GM23338 (cell line): ENCODE measurements around the gene FGF8. TPM values are rescaled to one million over a fixed set of nuclear protein-coding genes. Genes with fewer than 3 reads are reported as not detected.
A peak's percentile ranks its signal among the peaks of the same experiment; 100 is the strongest.

Experiments used
- ATAC-seq: fragments of 200-7000 bp; cut with Tn5 transposase; 3 replicates; pipeline ENCODE4 v1.9.1; 2020
- DNase-seq: peaks from one replicate; pipeline ENCODE4 v3.0.0-alpha.2; 2015; ENCODE audit warnings: low spot score
- H2AFZ ChIP-seq: fragments of 200-600 bp; sonication (generic); 2 replicates; pipeline ENCODE4 v1.8.0; 2016; ENCODE audit warnings: antibody characterized with exemption, mild to moderate bottlenecking, moderate library complexity
- H3F3A ChIP-seq: fragments of 200-600 bp; sonication (generic); replicated peaks from 2 replicates; pipeline ENCODE4 v1.8.0; 2017; ENCODE audit warnings: antibody characterized with exemption, mixed run types, low read depth
- H3K27ac ChIP-seq: fragments of 200-600 bp; sonication (generic); 2 replicates; pipeline ENCODE4 v1.6.1; 2016; ENCODE audit warnings: low read depth
- H3K27me3 ChIP-seq: fragments of 200-600 bp; sonication (generic); 2 replicates; pipeline ENCODE4 v1.8.0; 2016; ENCODE audit warnings: mild to moderate bottlenecking, mixed run types, moderate library complexity; ENCODE audit not compliant: insufficient read depth
- H3K36me3 ChIP-seq: fragments of 200-600 bp; sonication (generic); 2 replicates; pipeline ENCODE4 v1.8.0; 2016; ENCODE audit warnings: mild to moderate bottlenecking; ENCODE audit not compliant: insufficient read depth
- H3K4me1 ChIP-seq: fragments of 200-600 bp; sonication (generic); 2 replicates; pipeline ENCODE4 v1.8.0; 2016; ENCODE audit warnings: mild to moderate bottlenecking, moderate library complexity; ENCODE audit not compliant: insufficient read depth
- H3K4me2 ChIP-seq: fragments of 200-600 bp; sonication (generic); 2 replicates; pipeline ENCODE4 v1.7.1; 2017; ENCODE audit warnings: mixed run types
- H3K4me3 ChIP-seq: fragments of 200-600 bp; sonication (generic); 2 replicates; pipeline ENCODE4 v1.6.1; 2016; ENCODE audit warnings: mixed run types
- H3K79me2 ChIP-seq: fragments of 200-600 bp; sonication (generic); replicated peaks from 2 replicates; pipeline ENCODE4 v1.8.0; 2017; ENCODE audit warnings: mild to moderate bottlenecking; ENCODE audit not compliant: insufficient read depth
- H3K9me2 ChIP-seq: fragments of 200-600 bp; sonication (generic); 2 replicates; pipeline ENCODE4 v1.8.0; 2017; ENCODE audit not compliant: insufficient read depth
- H4K20me1 ChIP-seq: fragments of 200-600 bp; sonication (generic); replicated peaks from 2 replicates; pipeline ENCODE4 v1.8.0; 2017; ENCODE audit warnings: mild to moderate bottlenecking; ENCODE audit not compliant: insufficient read depth
- H3K27ac Mint-ChIP-seq: 2 replicates; pipeline ENCODE4 v1.8.0; 2020; ENCODE audit warnings: inconsistent platforms, mild to moderate bottlenecking, moderate library complexity, mixed read lengths
- H3K27me3 Mint-ChIP-seq: 3 replicates; pipeline ENCODE4 v1.8.0; 2022; ENCODE audit warnings: low read depth, mild to moderate bottlenecking, moderate library complexity, mixed read lengths, inconsistent platforms; ENCODE audit not compliant: insufficient read depth, poor library complexity
- H3K36me3 Mint-ChIP-seq: 3 replicates; pipeline ENCODE4 v1.8.0; 2021; ENCODE audit warnings: low read depth, mild to moderate bottlenecking, inconsistent platforms, moderate library complexity, mixed read lengths
- H3K4me1 Mint-ChIP-seq: 3 replicates; pipeline ENCODE4 v1.8.0; 2020; ENCODE audit warnings: mild to moderate bottlenecking, inconsistent platforms, mixed read lengths
- H3K4me3 Mint-ChIP-seq: 3 replicates; pipeline ENCODE4 v1.8.0; 2021; ENCODE audit warnings: moderate library complexity, mild to moderate bottlenecking, inconsistent platforms, mixed read lengths
- H3K9me3 Mint-ChIP-seq: 3 replicates; pipeline ENCODE4 v1.8.0; 2020; ENCODE audit warnings: moderate library complexity, mild to moderate bottlenecking, inconsistent platforms, mixed read lengths
- EZH2 ChIP-seq: fragments of 200-600 bp; sonication (generic); IDR thresholded peaks from one replicate; pipeline ENCODE4 v1.8.0; 2017; ENCODE audit warnings: antibody characterized with exemption, mild to moderate bottlenecking, low read depth; ENCODE audit not compliant: unreplicated experiment
- POLR2AphosphoS5 ChIP-seq: IDR thresholded peaks from 2 replicates; pipeline ENCODE4 v1.6.1; 2016; ENCODE audit warnings: antibody characterized with exemption, low read depth
- STAT1 ChIP-seq: IDR thresholded peaks from one replicate; pipeline ENCODE4 v1.6.1; 2016; ENCODE audit warnings: antibody characterized with exemption; ENCODE audit not compliant: unreplicated experiment
- polyA plus RNA-seq: library from polyadenylated mRNA; unstranded; fragments of >200 nt; fragmentation: Nextera tagmentation; extraction: Ambion mirVana; gene quantifications from 2 replicates; pipeline ENCODE4 v1.2.1, GENCODE V29; 2016
- total RNA-seq: library from RNA; depleted of rRNA; stranded (reverse); fragments of >200 nt; shearing (Covaris generic); gene quantifications from 2 replicates; pipeline ENCODE4 v1.2.3, GENCODE V29; 2014
- TF ChIP-seq, protein P1 (sequence below), 2 experiments: fragments of 200-600 bp in 1 of 2; sonication (generic) in 1 of 2; conservative IDR thresholded peaks; 2 replicates each; pipeline versions ENCODE4 v1.5.1 to v1.6.1; 2016 to 2017; ENCODE audit warnings: antibody characterized with exemption in 2 of 2, low read depth in 2 of 2, mild to moderate bottlenecking in 2 of 2, moderate library complexity in 1 of 2
- TF ChIP-seq, protein P2 (sequence below): IDR thresholded peaks from 2 replicates; pipeline ENCODE4 v1.6.1; 2016; ENCODE audit warnings: antibody characterized with exemption
- TF ChIP-seq, protein P3 (sequence below): IDR thresholded peaks from one replicate; pipeline ENCODE4 v1.6.1; 2018; ENCODE audit warnings: antibody characterized with exemption; ENCODE audit not compliant: unreplicated experiment

FGF8 gene
- total and polyA plus RNA-seq, 2 experiments from 2014 or later, result 1.6 to 6.2 TPM

DNA sequence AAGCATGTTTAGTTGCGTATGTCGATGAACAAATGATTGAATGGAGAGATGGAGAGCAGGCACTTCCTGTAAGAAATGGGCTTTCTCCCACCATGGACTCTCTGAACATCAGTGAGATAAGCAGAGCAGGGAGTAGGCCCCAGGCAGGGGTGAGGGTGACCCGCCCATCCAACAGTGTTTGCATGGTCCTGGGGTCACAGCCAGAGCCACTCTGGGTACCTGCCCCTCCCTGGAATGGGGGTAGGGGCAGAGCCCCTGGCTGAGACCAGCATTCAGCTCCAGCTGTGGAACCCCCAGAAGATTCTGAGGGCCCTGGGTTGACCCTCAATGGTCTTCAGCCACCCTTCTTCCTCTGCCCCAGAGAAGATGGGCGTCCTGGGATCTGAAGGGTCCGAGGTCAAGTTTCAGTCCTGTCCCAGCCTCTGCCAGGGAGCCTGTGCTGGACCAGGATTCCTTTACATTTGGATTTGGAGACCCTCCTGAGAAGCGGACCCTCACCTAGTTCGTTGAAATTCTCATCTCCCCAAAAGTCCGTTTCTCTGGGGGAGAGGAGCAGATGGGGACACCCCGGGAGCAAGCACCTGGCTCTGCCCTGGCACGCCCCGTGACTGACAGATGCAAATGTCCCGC lies 2.4 kb upstream of the FGF8 start:
- peaks cover 66% of the 10 kb centered on the region for H3K4me1 ChIP-seq

DNA sequence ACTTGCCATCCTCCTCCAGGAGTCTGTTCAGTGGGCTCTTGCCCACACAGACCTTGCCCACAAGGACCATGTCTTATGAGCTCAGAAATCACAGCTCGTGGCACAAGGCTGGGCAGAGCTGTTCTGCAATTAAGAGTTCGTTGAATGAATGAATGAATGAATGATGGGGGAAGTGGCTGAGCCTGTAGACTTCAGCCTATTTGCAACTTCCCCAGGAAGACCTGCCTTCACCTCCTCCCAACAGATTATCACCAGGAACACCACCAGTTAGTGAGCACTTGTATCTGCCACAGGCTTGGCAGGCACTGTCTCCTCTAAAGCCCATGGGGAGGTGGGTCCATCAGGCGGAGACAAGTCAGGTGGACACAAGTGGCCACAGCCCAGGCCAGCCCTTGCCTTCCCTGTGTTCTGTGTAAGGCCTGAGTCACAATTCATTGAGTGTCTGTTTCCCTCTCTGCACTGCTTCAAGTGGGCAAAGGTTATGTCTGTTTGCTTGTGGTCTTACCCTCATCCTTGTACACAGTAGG lies 1.8 kb upstream of the FGF8 start:
- H3K27ac ChIP-seq, result no peak overlapping the region
- peaks cover 61% of the 10 kb centered on the region for H3K27me3 ChIP-seq
- Mint-ChIP-seq H3K36me3 (peaks cover 6% of the 10 kb centered on the region), H3K9me3 (no peaks in the 10 kb centered on the region), H3K4me1 (peaks cover 61% of the 10 kb centered on the region), H3K27ac (no peak overlapping the region), H3K27me3 (peaks cover 62% of the 10 kb centered on the region), H3K4me3 (peak overlapping the region; percentile 31; the same call in 2 of the 3 replicates)
- peaks cover 7% of the 10 kb centered on the region; the same call in 1 of the 2 replicates for H3K79me2 ChIP-seq
- H3F3A ChIP-seq, result peaks cover 28% of the 10 kb centered on the region
- no peak for ATAC-seq
- H3K9me2 ChIP-seq, result no peaks in the 10 kb centered on the region
- no peaks in the 10 kb centered on the region for H3K36me3 ChIP-seq
- no peak overlapping the region for H2AFZ ChIP-seq
- peak overlapping the region; percentile 78; the same call in 1 of the 2 replicates for H3K4me3 ChIP-seq
- DNase-seq, result no peak
- H3K4me2 ChIP-seq, result peak overlapping the region; percentile 95
- no peaks in the 10 kb centered on the region for H4K20me1 ChIP-seq
- H3K4me1 ChIP-seq, result peaks cover 71% of the 10 kb centered on the region
- TF ChIP-seq, protein P1, sequence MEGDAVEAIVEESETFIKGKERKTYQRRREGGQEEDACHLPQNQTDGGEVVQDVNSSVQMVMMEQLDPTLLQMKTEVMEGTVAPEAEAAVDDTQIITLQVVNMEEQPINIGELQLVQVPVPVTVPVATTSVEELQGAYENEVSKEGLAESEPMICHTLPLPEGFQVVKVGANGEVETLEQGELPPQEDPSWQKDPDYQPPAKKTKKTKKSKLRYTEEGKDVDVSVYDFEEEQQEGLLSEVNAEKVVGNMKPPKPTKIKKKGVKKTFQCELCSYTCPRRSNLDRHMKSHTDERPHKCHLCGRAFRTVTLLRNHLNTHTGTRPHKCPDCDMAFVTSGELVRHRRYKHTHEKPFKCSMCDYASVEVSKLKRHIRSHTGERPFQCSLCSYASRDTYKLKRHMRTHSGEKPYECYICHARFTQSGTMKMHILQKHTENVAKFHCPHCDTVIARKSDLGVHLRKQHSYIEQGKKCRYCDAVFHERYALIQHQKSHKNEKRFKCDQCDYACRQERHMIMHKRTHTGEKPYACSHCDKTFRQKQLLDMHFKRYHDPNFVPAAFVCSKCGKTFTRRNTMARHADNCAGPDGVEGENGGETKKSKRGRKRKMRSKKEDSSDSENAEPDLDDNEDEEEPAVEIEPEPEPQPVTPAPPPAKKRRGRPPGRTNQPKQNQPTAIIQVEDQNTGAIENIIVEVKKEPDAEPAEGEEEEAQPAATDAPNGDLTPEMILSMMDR (conservative IDR thresholded peaks at IDR 0.05; ENCODE audit: low read depth in 2 of 2), result no peak
- TF ChIP-seq POLR2AphosphoS5 (no peak), STAT1 (no peak)
- TF ChIP-seq, protein P2, sequence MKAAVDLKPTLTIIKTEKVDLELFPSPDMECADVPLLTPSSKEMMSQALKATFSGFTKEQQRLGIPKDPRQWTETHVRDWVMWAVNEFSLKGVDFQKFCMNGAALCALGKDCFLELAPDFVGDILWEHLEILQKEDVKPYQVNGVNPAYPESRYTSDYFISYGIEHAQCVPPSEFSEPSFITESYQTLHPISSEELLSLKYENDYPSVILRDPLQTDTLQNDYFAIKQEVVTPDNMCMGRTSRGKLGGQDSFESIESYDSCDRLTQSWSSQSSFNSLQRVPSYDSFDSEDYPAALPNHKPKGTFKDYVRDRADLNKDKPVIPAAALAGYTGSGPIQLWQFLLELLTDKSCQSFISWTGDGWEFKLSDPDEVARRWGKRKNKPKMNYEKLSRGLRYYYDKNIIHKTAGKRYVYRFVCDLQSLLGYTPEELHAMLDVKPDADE, result no peak
- TF ChIP-seq, protein P3, sequence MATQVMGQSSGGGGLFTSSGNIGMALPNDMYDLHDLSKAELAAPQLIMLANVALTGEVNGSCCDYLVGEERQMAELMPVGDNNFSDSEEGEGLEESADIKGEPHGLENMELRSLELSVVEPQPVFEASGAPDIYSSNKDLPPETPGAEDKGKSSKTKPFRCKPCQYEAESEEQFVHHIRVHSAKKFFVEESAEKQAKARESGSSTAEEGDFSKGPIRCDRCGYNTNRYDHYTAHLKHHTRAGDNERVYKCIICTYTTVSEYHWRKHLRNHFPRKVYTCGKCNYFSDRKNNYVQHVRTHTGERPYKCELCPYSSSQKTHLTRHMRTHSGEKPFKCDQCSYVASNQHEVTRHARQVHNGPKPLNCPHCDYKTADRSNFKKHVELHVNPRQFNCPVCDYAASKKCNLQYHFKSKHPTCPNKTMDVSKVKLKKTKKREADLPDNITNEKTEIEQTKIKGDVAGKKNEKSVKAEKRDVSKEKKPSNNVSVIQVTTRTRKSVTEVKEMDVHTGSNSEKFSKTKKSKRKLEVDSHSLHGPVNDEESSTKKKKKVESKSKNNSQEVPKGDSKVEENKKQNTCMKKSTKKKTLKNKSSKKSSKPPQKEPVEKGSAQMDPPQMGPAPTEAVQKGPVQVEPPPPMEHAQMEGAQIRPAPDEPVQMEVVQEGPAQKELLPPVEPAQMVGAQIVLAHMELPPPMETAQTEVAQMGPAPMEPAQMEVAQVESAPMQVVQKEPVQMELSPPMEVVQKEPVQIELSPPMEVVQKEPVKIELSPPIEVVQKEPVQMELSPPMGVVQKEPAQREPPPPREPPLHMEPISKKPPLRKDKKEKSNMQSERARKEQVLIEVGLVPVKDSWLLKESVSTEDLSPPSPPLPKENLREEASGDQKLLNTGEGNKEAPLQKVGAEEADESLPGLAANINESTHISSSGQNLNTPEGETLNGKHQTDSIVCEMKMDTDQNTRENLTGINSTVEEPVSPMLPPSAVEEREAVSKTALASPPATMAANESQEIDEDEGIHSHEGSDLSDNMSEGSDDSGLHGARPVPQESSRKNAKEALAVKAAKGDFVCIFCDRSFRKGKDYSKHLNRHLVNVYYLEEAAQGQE, result no peak

More for the DNA sequence above, 2.4 kb upstream of the FGF8 start:
- Histone ChIP-seq H3K27ac (no peak overlapping the region), H3K4me2 (peak overlapping the region; percentile 95), H3K36me3 (no peaks in the 10 kb centered on the region), H3K4me3 (peak overlapping the region; percentile 78), H4K20me1 (no peaks in the 10 kb centered on the region), H3F3A (peaks cover 22% of the 10 kb centered on the region), H3K79me2 (peaks cover 11% of the 10 kb centered on the region; the same call in 1 of the 2 replicates), H3K27me3 (peaks cover 55% of the 10 kb centered on the region), H2AFZ (peak overlapping the region; percentile 72; the same call in 1 of the 2 replicates), H3K9me2 (no peaks in the 10 kb centered on the region)
- H3K4me3 Mint-ChIP-seq, result peak overlapping the region; percentile 72
- peaks cover 60% of the 10 kb centered on the region for H3K27me3 Mint-ChIP-seq
- peaks cover 57% of the 10 kb centered on the region for H3K4me1 Mint-ChIP-seq
- no peak overlapping the region for H3K27ac Mint-ChIP-seq
- no peak for DNase-seq
- peaks cover 10% of the 10 kb centered on the region for H3K36me3 Mint-ChIP-seq
- H3K9me3 Mint-ChIP-seq, result no peaks in the 10 kb centered on the region; the same call in 2 of the 3 replicates
- ATAC-seq, result peak; percentile 3; the same call in 2 of the 3 replicates
- TF ChIP-seq EZH2, result peak; percentile 8
- TF ChIP-seq, protein P3, result no peak
- TF ChIP-seq POLR2AphosphoS5, result no peak
- TF ChIP-seq, protein P1 (conservative IDR thresholded peaks at IDR 0.05; ENCODE audit: low read depth in 2 of 2), result no peak
